ENCODE data around the gene CLIP1.

CLIP1 gene

DNA sequence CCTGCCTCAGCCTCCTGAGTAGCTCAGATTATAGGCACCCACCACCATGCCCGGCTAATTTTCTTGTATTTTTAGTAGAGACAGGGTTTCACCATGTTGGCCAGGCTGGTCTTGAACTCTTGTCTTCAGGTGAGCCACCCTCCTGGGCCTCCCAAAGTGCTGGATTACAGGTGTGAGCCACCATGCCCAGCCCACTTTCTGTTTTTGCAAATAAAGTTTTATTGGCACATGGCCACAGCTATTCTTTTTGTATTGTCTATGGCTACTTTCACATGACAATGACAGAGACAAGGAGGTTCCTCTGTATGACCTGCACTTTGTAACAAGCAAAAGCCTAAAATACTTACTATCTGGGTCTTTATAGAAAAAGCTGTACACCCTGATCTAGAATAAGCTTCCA lies 176.9 kb downstream of the CLIP1 start:
- no peak for DNase-seq (ENCODE audit: low read depth)

DNA sequence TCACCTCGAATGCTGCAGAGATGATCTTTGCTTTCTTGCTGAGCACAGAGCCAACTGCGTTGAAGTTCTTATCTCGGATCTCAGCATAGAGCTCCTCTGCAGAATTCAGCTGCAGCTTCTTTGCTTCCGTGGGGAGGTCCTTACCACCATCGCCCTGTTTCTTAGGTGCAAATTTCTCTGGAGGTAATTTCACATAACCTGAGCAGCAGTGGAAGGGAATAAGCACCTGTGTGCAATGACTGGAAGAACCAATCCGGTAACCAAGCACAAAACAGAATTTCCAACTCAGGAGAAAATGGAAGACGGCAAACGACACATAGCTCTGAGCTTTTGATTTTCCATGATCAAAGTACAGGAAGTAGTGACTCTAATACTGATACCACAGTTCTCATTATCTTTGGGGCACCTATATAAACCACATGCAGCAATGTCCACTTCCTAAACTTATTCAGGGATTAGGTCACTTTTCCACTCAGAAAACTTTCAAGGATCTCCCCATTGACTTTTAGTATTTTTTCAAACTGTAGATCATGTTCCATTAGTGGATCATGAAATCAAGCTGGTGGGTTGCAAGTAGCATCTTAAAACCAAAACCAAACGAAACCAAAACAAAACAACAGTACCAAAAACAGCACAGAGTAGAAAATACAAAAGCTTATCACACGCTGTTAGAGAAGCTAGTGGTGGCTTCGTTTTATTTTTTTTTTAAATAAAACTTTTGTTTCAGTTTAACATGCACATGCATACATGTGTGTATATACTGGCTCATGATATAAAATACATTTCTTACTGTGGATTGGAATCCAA lies 177.7 kb downstream of the CLIP1 start:
- DNase-seq (ENCODE audit: low read depth) = no peak

DNA sequence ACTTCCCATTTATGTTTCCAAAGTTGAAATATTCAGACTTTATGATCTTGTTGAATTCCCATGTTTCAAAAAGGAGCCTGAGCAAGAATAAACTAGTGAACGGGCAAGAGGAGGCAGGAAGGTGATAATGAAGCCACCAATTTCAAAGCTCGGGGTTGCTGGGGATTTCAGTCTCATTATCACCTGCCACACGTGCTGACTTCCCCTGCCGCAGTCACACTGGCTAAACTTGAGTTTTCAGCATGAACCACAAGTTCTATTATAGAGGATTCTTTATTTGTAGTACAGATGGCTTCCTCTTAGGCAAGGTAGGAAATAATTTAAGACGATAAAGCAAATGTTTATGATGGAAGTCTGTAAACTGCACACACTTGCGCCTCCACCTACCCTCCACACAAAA lies 178.5 kb downstream of the CLIP1 start:
- DNase-seq (ENCODE audit: low read depth) = no peak

DNA sequence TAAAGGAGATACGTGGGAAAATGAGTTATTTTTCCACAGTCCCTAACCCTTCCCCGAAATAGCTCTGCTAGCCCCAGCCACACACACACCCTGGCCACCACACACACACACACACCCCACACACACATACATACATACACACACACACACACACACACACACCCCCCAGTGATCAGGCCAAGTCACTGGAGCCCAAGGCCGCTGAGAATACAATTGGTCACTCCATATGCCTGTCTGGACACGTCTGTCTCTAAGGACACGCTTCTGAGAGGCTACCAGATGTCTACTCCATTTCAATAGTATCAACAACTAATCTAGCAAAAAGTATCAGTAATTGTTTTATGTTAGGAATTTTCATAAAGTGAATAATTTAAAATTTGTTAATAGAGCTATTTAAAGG lies 183.6 kb downstream of the CLIP1 start:
- no peak for DNase-seq (ENCODE audit: low read depth)

DNA sequence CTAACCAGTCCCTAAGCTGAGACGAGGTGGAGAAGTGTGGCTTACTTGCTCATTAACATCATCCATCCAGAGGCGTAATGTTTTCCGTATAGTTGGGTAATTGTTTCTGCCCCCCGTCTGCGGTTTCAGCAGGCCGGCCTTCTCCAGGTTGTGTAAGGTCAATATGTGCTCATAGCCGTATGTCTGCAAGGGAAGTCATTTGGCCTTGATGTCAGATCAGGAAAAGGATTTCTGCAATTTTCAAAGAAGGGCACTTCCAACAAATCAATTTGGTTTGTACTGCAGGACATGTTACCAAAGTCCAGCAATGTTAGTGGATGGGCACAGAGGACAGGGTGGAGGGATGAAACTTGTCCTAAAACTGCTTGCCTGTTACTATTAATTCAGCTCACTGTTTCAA lies 186.7 kb downstream of the CLIP1 start:
- DNase-seq (ENCODE audit: low read depth) = no peak

DNA sequence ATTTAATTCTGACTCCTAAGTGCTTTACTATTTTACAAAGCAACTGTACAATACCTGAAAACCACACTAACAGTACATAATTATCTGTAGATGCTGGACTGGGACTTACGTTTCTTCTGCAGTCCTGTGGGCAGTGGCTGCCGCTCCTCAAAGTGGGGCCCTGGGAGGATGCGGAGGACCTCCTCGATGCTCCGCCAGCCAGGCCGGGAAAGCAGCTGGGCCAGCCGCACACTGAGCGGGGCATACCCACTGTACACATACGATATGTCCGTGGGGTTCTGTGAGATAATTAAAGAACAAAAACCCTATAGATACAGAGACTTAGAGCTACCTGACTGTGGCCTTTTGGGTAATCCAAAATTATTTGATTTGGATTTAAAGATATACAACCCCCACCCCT lies 189.8 kb downstream of the CLIP1 start:
- no peak for DNase-seq (ENCODE audit: low read depth)

DNA sequence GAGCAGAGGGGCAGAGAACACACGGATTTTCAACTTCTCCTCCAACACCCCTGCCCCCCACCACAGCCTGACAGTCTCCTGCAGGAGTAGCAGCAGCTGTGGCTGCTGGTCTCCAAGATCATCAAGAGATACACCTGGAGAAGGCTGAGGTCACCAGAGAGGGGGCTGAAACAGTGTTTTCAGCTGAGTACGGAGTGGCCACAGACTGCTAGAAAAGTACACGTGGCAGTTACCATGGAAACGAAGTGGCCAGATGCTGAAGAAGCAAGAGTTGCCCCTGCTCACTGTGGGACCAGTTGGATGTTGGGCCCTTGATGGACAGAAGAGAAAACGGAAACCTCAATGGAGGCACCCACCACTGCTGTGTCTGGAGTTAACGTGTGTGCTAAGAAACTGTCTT lies 191.7 kb downstream of the CLIP1 start:
- DNase-seq (ENCODE audit: low read depth) = no peak

DNA sequence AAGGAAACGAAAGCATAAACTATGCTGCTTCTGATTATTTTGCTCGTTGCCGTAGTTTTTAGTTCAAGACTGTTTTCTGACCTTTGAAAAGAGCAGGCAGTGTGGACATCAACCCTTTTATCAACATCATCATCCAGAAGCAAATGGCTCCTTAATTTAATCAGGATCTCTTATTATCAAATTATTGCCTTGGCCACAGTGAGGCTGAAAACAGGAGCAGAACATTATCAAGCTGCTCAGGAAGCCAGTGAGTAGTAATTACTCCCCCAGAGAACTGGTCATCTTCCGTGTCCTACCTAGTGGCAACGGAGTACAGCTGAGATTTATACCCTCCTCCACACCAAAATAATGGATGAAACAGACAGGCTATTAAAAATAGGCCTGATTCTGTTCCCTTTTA lies 194.4 kb downstream of the CLIP1 start:
- no peak for DNase-seq (ENCODE audit: low read depth)

DNA sequence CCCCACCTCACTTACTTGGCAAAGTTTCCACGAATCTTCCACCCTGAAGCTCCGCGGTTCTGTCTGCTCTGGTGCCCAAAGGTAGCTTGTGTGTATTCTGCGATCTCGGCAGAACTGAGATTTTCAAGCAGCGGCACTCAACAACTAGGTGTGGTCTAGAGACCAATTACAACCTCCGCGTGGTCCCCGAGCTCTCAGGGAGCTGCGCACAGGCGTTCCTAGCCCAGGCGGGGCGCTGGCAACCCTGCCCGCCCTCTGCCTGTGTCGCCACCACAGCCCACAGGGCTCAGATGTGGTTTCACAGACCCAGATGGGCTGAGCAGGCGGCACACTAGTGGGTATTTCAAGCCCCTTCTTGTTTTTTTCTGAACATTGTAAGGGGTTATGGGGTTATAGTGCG lies 195.1 kb downstream of the CLIP1 start:
- no peak for DNase-seq (ENCODE audit: low read depth)

DNA sequence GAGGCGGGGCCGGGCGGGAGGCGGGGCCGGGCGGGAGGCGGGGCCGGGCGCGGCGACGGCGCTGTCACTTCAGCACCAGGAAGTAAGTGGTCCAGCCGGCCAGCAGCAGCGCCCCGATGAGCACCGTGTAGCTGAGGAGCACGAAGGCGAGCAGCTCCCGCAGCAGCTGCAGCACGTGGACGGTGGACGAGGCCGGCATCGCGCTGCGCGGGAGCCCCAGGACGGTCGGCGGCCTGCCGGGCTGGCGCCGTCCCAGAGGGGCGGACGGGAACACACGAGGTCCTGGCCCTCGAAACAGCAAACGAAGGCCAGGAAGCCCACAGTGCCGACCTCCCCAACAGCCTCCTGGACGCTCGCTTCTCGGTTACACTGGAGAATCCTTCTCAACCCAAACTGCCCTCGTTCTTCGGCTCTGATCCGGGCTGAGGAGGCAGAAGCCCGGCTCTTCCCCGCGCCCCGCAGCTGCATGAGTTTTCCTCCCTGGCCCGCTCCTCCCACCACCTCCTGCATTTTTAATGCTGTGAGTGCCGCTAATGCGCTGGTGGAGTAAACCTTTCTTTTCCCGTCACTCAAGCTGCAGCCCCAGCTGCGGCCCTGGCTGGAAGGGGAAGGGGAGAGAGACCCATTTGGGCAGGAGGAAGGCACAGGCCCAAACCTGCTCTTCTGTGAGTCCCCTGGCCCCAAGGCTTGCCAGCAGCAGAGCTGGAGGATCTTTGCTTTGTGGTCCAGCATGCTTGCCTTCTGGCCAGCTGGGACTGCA lies 195.9 kb downstream of the CLIP1 start:
- no peak for DNase-seq (ENCODE audit: low read depth)

DNA sequence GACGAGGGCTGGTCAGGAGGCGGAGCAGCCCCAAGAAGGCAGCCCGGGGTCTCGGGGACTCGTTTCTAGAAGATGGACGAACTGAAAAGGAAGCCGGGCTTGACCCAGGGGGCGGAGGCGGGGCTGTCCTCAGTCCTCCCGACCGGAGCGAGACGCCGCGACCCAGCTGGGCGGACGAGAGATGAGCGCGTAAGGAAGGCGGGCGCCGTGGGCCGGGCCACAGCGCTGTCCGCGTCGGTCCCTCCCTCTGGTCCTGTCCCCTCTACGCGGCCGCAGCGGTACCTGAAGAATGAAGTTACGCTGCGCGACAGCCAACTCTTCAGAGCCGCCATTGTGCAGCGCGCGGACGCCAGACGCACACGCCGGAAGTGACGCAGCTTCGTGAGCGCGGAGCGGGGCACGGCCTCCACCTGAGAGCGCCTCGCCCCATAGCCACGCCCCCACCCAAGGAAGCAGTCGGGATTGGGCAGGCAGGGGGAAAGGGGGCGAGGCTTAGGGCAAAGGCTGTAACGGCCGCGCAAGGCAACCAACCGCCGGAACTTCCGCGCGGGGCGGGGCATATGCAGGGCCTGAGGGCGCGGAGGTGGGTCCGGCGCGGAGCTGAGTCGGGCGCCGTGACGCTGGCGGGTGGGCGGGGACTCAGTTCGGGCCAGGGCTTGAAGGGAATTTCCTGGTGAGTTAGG lies 196.6 kb downstream of the CLIP1 start, which contains the start of gene DIABLO:
Gene DIABLO, minus strand, starts transcription at position 370 of the 683 bp plus-strand sequence. Its CDS starts 38 bp downstream, at position 332.
- peak; percentile 99 for DNase-seq (ENCODE audit: low read depth)
